Activated T-helper 1 cell treated with anti-CD3 and anti-CD28 coated beads, Interleukin-12 subunit alpha, Interleukin-12 subunit beta, Interleukin-2, Interleukin-4 antibody, amounts not matched to agents 30 ng/mL and 10 ng/mL and 1 ng/mL, durations not matched to agents 14 hours and 24 hours and 36 hours (primary cell): ENCODE measurements around the gene SOD3. TPM values are rescaled to one million over a fixed set of nuclear protein-coding genes. Genes with fewer than 3 reads are reported as not detected.

Source experiments
- DNase-seq: peaks from one replicate; pipeline ENCODE4 v3.0.0; 2021; ENCODE audit warnings: low spot score
- H3K27ac Mint-ChIP-seq: one replicate; pipeline ENCODE4 v1.8.0; 2021; ENCODE audit warnings: mild to moderate bottlenecking, mixed read lengths
- H3K27me3 Mint-ChIP-seq: one replicate; pipeline ENCODE4 v1.8.0; 2022; ENCODE audit warnings: mild to moderate bottlenecking, moderate library complexity, mixed read lengths; ENCODE audit not compliant: insufficient read depth
- H3K36me3 Mint-ChIP-seq: one replicate; pipeline ENCODE4 v1.8.0; 2021; ENCODE audit warnings: low read depth, mixed read lengths
- H3K4me1 Mint-ChIP-seq: one replicate; pipeline ENCODE4 v1.8.0; 2021; ENCODE audit warnings: low read depth, mixed read lengths
- H3K4me3 Mint-ChIP-seq: one replicate; pipeline ENCODE4 v1.8.0; 2021; ENCODE audit warnings: mild to moderate bottlenecking, moderate library complexity, mixed read lengths
- H3K9me3 Mint-ChIP-seq: one replicate; pipeline ENCODE4 v1.8.0; 2021; ENCODE audit warnings: mixed read lengths
- intact Hi-C: fragments of 100-400 bp; cut with micrococcal nuclease; formaldehyde crosslinking; loops from one replicate; pipeline ENCODE4 v1.15.1; 2024
- total RNA-seq: library from RNA; stranded (reverse); gene quantifications from 2 replicates; pipeline ENCODE4 v1.2.3, GENCODE V29; 2022

SOD3 gene
- total RNA-seq, 1 donor from 2014 or later = not detected

DNA sequence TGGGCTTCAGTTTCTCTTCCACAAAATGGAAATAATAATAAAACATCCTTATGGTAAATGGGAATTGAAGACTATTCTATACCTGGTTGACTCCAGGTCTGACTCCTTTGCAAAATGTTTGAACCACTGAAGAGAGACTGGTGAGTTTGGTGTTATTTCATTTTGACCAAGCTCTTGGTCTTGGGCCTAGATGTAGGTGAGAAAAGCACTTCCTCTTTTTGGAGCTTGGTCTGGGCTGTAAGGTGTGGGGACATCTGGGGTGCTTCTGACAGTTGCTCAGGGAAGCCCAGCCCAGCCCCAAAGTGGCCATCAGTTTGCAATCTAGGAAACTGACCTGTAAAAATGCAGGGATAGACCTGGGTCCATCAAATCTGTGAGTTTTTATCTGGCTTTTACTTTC, 26.8 kb upstream of the SOD3 start:
- Mint-ChIP-seq H3K9me3 (peaks cover 5% of the 10 kb centered on the region), H3K4me3 (no peak overlapping the region), H3K4me1 (peaks cover 8% of the 10 kb centered on the region), H3K27me3 (no peaks in the 10 kb centered on the region), H3K27ac (no peak overlapping the region), H3K36me3 (no peaks in the 10 kb centered on the region)
- no peak for DNase-seq
- intact Hi-C loops = no loop called here

DNA sequence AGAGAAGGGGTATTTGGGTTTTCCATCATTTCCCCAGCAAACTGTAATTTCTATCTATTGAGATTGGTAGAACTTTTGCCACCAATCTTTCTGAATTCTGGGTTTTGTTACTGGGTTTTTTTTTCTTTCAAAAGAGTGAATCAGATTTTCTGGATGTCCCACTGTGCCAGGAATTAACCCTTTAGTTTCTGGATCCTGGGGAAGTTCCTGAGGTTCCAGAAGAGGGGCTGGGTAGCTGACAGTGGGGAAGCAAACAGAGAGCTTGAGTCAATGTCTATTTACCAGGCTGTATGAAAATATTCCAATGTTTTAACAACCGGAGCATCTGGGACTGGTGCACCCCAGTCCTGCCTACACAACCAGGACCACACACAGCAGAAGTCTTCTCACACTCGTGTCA, 25.8 kb upstream of the SOD3 start:
- Mint-ChIP-seq H3K27ac (no peak overlapping the region), H3K4me1 (peaks cover 8% of the 10 kb centered on the region), H3K4me3 (no peak overlapping the region), H3K9me3 (peaks cover 5% of the 10 kb centered on the region), H3K27me3 (no peaks in the 10 kb centered on the region), H3K36me3 (no peaks in the 10 kb centered on the region)
- DNase-seq = no peak
- intact Hi-C loops = no loop called here

DNA sequence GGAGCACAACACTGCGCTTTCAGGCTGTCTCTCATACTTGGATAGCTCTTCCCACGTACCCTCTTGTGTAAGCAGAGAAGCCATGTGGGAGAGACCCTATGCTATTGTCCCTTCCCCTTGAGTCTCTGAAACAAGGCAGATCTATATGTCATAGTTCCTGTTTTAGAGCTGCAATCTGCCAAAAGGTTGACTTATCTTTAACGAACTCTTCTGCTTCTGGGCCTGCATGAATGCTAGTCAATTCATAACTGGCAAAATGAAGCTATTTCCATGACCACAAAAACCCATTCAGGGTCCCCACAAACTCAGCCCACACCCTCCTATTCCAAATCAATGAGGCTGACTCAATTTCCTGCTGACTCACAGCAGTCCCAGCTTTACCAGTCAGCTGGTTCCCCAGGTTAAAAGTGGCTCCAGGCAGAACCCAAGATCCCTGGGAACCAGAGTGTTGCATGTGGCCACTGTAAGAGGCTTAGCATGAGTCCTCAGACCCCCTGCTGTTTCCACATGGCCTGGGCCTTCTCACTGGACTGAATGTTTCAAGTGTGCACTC, 25.3 kb upstream of the SOD3 start:
- no peak for DNase-seq
- Mint-ChIP-seq H3K4me3 (no peak overlapping the region), H3K9me3 (peaks cover 5% of the 10 kb centered on the region), H3K27ac (peak overlapping the region; percentile 42), H3K4me1 (peaks cover 8% of the 10 kb centered on the region), H3K36me3 (no peaks in the 10 kb centered on the region), H3K27me3 (no peaks in the 10 kb centered on the region)
- intact Hi-C loops = no loop called here

DNA sequence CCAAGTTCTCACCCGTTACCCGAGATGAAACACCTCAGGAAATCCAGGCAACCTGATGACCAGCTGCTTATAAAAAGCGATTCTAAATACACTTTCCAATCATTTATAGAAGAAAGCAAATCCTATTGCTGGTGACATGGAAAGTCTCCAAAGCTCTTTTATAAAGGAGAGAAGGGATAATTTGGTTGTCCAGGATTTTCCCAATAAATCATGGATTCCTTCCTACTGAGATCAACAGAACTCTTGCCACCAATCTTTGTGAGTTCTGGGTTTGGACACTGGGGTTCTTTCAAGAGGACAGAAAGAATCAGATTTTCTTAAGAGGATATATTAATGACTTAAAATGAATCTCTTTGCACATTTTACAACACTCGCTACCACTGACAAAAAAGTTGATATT, 24.7 kb upstream of the SOD3 start:
- Mint-ChIP-seq H3K9me3 (peaks cover 5% of the 10 kb centered on the region), H3K4me3 (no peak overlapping the region), H3K36me3 (no peaks in the 10 kb centered on the region), H3K27me3 (no peaks in the 10 kb centered on the region), H3K4me1 (peaks cover 8% of the 10 kb centered on the region), H3K27ac (no peak overlapping the region)
- no peak for DNase-seq
- intact Hi-C loops = no loop called here

DNA sequence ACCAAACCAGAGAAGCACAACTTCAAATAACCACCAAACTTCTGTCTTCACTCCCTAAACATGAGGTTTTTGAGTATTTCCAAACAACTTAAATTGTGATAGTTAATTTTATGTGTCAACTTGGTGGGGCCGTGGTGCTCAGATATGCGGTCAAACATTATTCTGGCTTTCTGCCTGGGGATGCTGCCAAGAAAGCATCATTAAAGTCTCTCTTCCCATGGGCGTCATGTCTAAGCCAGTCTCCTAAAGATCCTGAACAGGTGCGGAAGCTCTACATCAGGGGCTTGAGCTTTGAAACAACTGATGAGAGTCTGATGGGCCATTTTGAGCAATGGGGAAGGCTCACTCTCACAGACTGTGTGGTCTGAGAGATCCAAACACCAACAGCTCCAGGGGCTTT, 24.1 kb upstream of the SOD3 start:
- Mint-ChIP-seq H3K27me3 (no peaks in the 10 kb centered on the region), H3K4me3 (no peak overlapping the region), H3K4me1 (peaks cover 8% of the 10 kb centered on the region), H3K36me3 (no peaks in the 10 kb centered on the region), H3K9me3 (peaks cover 5% of the 10 kb centered on the region), H3K27ac (no peak overlapping the region)
- intact Hi-C loops = no loop called here
- DNase-seq = no peak

DNA sequence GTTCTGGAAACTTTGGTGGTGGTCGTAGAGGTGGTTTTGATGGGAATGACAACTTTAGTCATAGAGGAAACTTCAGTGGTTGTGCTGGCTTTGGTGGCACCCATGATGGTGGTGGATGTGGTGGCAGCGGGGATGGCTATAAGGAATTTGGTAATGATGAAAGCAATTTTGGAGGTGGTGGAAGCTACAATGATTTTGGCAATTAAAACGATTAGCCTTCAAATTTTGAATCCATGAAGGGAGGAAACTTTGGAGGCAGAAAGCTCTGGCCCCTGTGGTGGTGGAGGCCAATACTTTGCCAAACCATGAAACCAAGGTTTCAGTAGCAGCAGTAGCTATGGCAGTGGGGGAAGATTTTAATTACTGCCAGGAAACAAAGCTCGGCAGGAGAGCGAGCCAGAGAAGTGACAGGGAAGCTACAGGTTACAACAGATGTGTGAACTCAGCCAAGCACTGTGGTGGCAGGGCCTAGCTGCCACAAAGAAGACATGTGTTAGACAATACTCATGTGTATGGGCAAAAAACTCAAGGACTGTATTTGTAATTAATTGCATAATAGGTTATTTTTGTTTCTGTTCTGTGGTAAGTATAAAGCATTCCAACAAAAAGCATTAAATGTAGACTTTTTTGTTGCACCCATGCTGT, 23.2 kb upstream of the SOD3 start:
- Mint-ChIP-seq H3K4me1 (peaks cover 8% of the 10 kb centered on the region), H3K27me3 (no peaks in the 10 kb centered on the region), H3K27ac (no peak overlapping the region), H3K36me3 (no peaks in the 10 kb centered on the region), H3K9me3 (peaks cover 5% of the 10 kb centered on the region), H3K4me3 (no peak overlapping the region)
- intact Hi-C loops = no loop called here
- no peak for DNase-seq

DNA sequence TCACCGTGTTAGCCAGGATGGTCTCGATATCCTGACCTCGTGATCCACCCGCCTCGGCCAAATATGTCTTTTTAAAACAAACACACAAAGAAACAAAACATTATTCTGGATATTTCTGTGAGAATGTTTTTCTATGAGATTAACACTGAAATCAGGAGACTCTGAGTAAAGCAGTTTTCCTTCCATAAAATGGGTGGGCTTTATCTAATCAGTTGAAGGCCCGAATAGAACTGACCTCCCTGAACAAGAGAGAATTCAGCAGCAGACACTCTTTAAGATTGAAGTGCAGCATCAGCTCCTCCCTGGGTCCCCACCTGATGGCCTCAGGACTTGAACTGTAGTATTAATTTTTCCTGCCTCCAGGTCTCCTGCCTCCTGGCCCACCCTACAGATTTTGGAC, 22.4 kb upstream of the SOD3 start:
- H3K27ac Mint-ChIP-seq = no peak overlapping the region
- H3K27me3 Mint-ChIP-seq = no peaks in the 10 kb centered on the region
- H3K4me3 Mint-ChIP-seq = no peak overlapping the region
- no peak for DNase-seq
- H3K36me3 Mint-ChIP-seq = no peaks in the 10 kb centered on the region
- H3K9me3 Mint-ChIP-seq = peaks cover 5% of the 10 kb centered on the region
- H3K4me1 Mint-ChIP-seq = peaks cover 8% of the 10 kb centered on the region
- intact Hi-C loops = no loop called here

DNA sequence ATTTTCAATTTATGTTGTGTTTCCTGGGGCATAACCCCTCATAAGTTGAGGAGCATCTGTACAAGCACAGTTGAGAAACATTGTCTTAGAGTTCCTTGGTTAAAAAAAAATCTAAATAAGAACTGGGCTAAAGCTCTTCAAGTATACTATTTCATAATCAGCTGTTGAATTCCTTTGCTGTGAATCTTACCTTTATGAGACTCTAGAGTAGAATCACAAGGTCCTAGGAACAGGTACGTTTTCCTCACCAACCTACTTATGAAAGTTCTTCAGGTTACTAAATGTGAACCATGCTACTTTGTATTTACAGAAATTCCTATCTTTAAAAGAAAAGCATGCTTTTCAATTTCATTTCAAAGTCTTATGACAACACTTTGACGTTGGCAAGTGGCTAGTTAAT, 20.9 kb upstream of the SOD3 start:
- intact Hi-C loops = no loop called here
- Mint-ChIP-seq H3K4me3 (no peak overlapping the region), H3K4me1 (peaks cover 8% of the 10 kb centered on the region)

DNA sequence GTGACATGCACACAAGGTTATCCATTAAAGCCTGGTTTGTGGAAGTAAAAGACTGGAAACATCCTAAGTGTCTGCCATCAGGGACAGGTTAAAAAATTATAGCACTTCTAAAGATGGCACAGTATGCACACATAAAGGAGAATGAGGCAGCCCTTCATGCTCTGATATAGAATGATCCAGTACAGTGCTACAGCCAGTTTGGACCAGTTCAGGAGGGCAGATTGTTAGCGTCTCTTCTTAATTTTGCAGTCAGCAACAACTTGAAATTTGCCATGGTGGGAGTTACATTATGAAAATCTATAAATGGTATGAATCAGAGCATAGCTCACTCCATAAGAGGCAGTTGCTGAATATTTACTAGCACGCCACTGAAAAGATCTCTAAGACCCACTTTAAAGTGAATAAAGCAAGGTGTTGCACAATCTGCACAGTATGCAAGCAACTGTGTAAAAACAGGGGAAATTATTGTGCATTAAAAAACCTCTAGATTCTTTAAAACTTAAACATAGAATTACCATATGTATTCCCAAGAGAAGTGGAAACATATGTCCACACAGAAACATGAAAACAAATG, 20.3 kb upstream of the SOD3 start:
- no peak overlapping the region for H3K27ac Mint-ChIP-seq
- DNase-seq = no peak
- H3K4me3 Mint-ChIP-seq = no peak overlapping the region
- H3K27me3 Mint-ChIP-seq = no peaks in the 10 kb centered on the region
- H3K36me3 Mint-ChIP-seq = no peaks in the 10 kb centered on the region
- peaks cover 3% of the 10 kb centered on the region for H3K4me1 Mint-ChIP-seq
- peaks cover 5% of the 10 kb centered on the region for H3K9me3 Mint-ChIP-seq
- intact Hi-C loops = no loop called here

More for the DNA sequence above, 20.9 kb upstream of the SOD3 start:
- Mint-ChIP-seq H3K9me3 (peaks cover 5% of the 10 kb centered on the region), H3K27ac (no peak overlapping the region), H3K36me3 (no peaks in the 10 kb centered on the region), H3K27me3 (no peaks in the 10 kb centered on the region)
- no peak for DNase-seq

DNA sequence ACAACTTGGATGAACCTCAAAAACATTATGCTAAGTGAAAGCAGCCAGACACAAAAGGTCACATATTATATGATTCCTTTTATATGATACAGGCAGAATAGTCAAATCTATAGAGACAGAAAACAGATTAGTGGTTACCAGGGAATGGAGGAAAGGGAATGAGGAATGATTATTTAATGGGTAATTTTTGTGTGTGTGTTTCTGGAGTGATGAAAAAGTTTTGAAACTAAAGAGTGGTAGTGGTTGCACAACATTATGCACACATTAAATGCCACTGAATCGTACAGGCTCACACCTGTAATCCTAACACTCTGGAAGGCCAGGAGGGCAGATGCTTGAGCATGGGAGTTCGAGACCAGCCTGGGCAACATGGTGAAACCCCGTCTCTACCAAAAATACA, 19.6 kb upstream of the SOD3 start:
- intact Hi-C loops = no loop called here
- no peak for DNase-seq
- H3K9me3 Mint-ChIP-seq = peaks cover 5% of the 10 kb centered on the region
- no peaks in the 10 kb centered on the region for H3K4me1 Mint-ChIP-seq
- no peaks in the 10 kb centered on the region for H3K36me3 Mint-ChIP-seq
- H3K27ac Mint-ChIP-seq = no peak overlapping the region
- H3K4me3 Mint-ChIP-seq = no peak overlapping the region
- H3K27me3 Mint-ChIP-seq = no peaks in the 10 kb centered on the region

DNA sequence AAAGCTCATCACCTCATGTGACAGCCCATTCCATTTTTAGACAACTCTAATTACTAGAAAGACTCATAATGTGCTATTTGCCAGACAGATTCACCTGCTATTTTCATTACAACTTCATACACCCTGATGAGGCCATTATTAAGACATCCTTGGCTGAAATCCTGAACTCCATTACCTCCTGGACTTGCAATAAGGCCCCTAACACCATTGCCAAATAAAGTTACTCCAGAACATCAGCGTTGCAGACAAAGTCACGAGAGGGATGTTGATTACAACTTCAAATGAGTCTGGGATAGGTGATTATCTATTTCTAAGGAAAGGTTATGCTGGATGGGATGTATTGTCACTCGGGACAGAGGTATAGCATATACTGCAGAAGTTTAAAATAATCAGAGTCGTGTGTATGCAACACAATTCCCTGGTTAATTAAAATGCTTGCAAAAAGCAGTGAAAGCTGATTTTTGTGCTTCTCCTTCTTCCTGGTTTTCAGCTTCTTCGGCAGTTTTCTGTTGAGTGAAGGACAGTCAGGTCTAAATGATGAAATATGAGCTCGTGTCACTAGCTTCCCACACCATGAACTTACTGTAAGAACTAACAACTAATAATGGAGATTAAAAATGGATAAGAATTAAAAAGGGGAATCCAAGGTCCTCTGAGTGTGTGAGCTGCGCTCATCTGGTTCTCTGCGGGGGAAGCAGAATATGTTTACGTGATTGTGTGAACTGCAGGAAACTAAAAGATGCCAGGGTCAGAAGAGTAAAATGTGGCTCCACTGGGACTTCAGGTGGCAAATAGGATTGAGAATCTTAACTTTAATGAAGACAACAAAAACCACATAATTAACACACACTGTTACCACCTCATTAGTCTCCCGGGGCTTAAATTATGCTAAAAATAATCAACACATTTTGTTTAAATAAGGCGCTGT, 17.6 kb upstream of the SOD3 start:
- H3K9me3 Mint-ChIP-seq = no peaks in the 10 kb centered on the region
- H3K27me3 Mint-ChIP-seq = no peaks in the 10 kb centered on the region
- H3K4me1 Mint-ChIP-seq = no peaks in the 10 kb centered on the region
- H3K36me3 Mint-ChIP-seq = no peaks in the 10 kb centered on the region
- intact Hi-C loops = no loop called here
- DNase-seq = no peak
- no peak overlapping the region for H3K4me3 Mint-ChIP-seq
- no peak overlapping the region for H3K27ac Mint-ChIP-seq

DNA sequence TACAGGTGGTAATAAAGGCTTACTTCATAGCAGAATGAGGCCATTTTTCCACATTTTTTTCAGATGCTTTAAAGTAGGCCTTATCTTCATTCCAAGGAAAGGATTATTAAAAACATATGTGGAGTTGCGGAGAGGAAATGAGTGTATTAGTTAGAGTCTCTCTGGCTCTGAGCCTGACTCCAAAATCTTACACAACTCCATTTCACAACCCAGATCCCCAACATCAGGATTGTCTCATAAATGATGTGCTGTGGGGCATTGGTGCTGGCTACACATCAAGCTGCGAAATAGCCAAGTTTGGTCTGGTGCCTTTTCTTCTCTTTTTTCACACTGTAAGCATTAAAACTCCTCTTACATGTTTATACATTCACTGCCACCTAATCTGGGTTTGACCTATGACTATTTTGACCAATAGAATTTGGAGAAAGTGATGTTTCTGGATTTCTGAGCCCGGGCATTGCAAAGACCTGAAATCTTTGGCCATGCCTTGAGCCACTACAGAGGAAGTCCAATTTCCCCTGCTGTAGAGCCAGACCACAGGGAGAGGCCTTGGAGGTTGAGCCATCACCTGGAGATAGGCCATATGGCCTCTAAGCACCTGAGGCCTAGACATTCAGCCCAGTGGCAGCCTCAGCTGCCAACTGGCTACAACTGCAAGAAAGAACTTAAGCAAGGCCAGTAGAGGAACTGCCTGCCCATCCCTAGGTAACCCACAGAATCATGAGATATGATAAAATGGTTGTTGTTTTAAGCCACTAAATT, 16.7 kb upstream of the SOD3 start:
- Mint-ChIP-seq H3K4me1 (no peaks in the 10 kb centered on the region), H3K4me3 (no peak overlapping the region), H3K36me3 (no peaks in the 10 kb centered on the region), H3K27me3 (peaks cover 2% of the 10 kb centered on the region), H3K9me3 (no peaks in the 10 kb centered on the region), H3K27ac (no peak overlapping the region)
- intact Hi-C loops = no loop called here
- DNase-seq = no peak
